ENCODE results near the gene FABP1.

The FABP1 gene

DNA sequence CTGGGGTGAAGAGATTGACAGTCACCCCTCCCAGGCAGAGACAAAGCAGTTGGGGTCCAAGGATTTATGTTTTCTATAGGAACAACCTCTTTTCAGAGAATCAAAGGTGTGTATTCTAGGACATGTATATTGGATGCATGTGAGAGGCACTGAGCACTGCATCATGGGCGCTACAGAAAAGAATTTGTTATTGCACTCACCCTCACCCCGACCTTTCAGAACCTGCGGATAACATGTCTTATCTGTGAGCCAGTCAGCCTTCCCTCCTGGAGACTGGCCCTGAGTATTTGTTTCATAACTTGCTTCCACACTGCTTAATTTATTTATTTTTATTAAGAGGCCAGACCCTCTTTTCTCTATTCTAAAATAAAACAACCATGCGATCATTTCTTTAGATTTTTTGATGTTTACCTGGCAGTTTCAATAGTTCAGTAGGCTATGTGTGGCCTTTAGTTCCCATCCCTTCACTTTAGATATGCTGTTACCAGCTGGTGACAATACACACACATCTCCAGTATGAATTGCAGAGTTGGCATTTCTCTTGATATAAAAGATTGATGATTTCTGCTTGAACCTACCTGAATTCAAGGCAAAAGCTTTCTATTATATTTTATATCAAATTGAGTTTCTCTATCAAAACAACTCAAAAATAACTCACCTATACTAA is 29.8 kb downstream of the FABP1 start (continued):
- TF ChIP-seq ZFHX2 (tag by site-specific recombination; conservative IDR thresholded peaks at IDR 0.05), result no peak

GRCh38 chr2:88097192-88097591 is 30.7 kb downstream of the FABP1 start:
- no peak for TF ChIP-seq ZNF426 (tag by site-specific recombination; IDR thresholded peaks at IDR 0.05)
- no peak for TF ChIP-seq MEIS1 (CRISPR knock-in tag; IDR thresholded peaks at IDR 0.05; ENCODE audit: borderline replicate concordance)
- no peak for TF ChIP-seq ZBTB8A (tag by site-specific recombination; IDR thresholded peaks at IDR 0.05)
- TF ChIP-seq, protein P1, sequence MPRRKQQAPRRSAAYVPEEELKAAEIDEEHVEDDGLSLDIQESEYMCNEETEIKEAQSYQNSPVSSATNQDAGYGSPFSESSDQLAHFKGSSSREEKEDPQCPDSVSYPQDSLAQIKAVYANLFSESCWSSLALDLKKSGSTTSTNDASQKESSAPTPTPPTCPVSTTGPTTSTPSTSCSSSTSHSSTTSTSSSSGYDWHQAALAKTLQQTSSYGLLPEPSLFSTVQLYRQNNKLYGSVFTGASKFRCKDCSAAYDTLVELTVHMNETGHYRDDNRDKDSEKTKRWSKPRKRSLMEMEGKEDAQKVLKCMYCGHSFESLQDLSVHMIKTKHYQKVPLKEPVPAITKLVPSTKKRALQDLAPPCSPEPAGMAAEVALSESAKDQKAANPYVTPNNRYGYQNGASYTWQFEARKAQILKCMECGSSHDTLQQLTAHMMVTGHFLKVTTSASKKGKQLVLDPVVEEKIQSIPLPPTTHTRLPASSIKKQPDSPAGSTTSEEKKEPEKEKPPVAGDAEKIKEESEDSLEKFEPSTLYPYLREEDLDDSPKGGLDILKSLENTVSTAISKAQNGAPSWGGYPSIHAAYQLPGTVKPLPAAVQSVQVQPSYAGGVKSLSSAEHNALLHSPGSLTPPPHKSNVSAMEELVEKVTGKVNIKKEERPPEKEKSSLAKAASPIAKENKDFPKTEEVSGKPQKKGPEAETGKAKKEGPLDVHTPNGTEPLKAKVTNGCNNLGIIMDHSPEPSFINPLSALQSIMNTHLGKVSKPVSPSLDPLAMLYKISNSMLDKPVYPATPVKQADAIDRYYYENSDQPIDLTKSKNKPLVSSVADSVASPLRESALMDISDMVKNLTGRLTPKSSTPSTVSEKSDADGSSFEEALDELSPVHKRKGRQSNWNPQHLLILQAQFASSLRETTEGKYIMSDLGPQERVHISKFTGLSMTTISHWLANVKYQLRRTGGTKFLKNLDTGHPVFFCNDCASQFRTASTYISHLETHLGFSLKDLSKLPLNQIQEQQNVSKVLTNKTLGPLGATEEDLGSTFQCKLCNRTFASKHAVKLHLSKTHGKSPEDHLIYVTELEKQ (tag by site-specific recombination; IDR thresholded peaks at IDR 0.05; ENCODE audit: borderline replicate concordance), result no peak
- ChIA-PET POLR2A (no interaction called here), CTCF (interaction anchor here (1.9 kb wide), 1 partner anchor 37 kb away, joined by 8 read pairs; no protein-coding TSS in a partner anchor)

GRCh38 chr2:88096708-88097107 is 31.2 kb downstream of the FABP1 start:
- H3K4me3 ChIP-seq (ENCODE audit: low read depth, low read length), result no peak overlapping the region
- H3K27ac ChIP-seq (ENCODE audit: extremely low read depth, low read depth, low read length), result no peak overlapping the region
- no peaks in the 10 kb centered on the region for H3K9me3 ChIP-seq (ENCODE audit: control insufficient read depth, insufficient read depth, low read depth, low read length)
- ChIA-PET POLR2A (no interaction called here), CTCF (interaction anchor here (1.9 kb wide), 1 partner anchor 36 kb away, joined by 8 read pairs; no protein-coding TSS in a partner anchor)
- no peak for TF ChIP-seq ZNF488 (tag by site-specific recombination; IDR thresholded peaks at IDR 0.05)
- TF ChIP-seq ZSCAN4 (tag by site-specific recombination; IDR thresholded peaks at IDR 0.05), result no peak
- no peak for TF ChIP-seq ZNF548 (tag by site-specific recombination; IDR thresholded peaks at IDR 0.05)
- TF ChIP-seq, protein P2, sequence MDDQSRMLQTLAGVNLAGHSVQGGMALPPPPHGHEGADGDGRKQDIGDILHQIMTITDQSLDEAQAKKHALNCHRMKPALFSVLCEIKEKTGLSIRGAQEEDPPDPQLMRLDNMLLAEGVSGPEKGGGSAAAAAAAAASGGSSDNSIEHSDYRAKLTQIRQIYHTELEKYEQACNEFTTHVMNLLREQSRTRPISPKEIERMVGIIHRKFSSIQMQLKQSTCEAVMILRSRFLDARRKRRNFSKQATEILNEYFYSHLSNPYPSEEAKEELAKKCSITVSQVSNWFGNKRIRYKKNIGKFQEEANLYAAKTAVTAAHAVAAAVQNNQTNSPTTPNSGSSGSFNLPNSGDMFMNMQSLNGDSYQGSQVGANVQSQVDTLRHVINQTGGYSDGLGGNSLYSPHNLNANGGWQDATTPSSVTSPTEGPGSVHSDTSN (CRISPR knock-in tag; IDR thresholded peaks at IDR 0.05), result no peak
- no peak for TF ChIP-seq ZNF48 (tag by site-specific recombination; IDR thresholded peaks at IDR 0.05)
- TF ChIP-seq FEZF1 (tag by site-specific recombination; IDR thresholded peaks at IDR 0.05), result no peak
- H3K4me1 ChIP-seq (ENCODE audit: control insufficient read depth, insufficient read depth, low read length), result no peaks in the 10 kb centered on the region
- H3K36me3 ChIP-seq (ENCODE audit: control insufficient read depth in 2 of 2, insufficient read depth in 1 of 2, low read length in 2 of 2), result no peaks in the 10 kb centered on the region

More at GRCh38 chr2:88097192-88097591, 30.7 kb downstream of the FABP1 start:
- no peaks in the 10 kb centered on the region for H3K9me3 ChIP-seq (ENCODE audit: control insufficient read depth, insufficient read depth, low read depth, low read length)
- H3K27ac ChIP-seq (ENCODE audit: extremely low read depth, low read depth, low read length), result no peak overlapping the region
- no peak overlapping the region for H3K4me3 ChIP-seq (ENCODE audit: low read depth, low read length)
- H3K36me3 ChIP-seq (ENCODE audit: control insufficient read depth in 2 of 2, insufficient read depth in 1 of 2, low read length in 2 of 2), result no peaks in the 10 kb centered on the region
- H3K4me1 ChIP-seq (ENCODE audit: control insufficient read depth, insufficient read depth, low read length), result no peaks in the 10 kb centered on the region

DNA sequence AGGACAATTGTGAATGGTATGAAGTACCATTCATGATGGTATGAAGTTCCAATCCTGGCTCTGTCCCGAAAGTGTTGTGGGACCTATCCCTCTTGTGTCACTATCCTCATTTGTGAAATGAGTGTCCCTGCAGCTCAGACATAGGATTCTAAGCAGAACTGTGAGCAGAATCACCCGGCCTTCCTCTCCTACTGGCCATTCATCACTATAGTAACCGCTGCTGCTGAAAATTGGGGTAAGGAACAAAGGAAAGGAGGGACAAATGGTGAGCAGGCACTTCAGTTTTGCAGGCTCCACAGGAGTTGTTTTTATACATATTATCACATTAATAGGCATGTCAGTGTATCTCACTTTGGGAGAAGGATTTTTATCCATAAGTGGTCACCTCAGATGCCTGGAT is 32.8 kb downstream of the FABP1 start:
- Histone ChIP-seq H3K4me1 (ENCODE audit: control insufficient read depth, insufficient read depth, low read length) (no peaks in the 10 kb centered on the region), H3K27ac (ENCODE audit: extremely low read depth, low read depth, low read length) (no peak overlapping the region), H3K9me3 (ENCODE audit: control insufficient read depth, insufficient read depth, low read depth, low read length) (no peaks in the 10 kb centered on the region), H3K36me3 (ENCODE audit: control insufficient read depth in 2 of 2, insufficient read depth in 1 of 2, low read length in 2 of 2) (no peaks in the 10 kb centered on the region), H3K4me3 (ENCODE audit: low read depth, low read length) (no peak overlapping the region)
- ChIA-PET POLR2A (no interaction called here), CTCF (no interaction called here)
- TF ChIP-seq ZNF280D (tag by site-specific recombination; IDR thresholded peaks at IDR 0.05) (no peak), TRIM28 (IDR thresholded peaks at IDR 0.05; ENCODE audit: borderline replicate concordance, low read length) (no peak), ZNF140 (tag by site-specific recombination; IDR thresholded peaks at IDR 0.05) (no peak), MYNN (tag by site-specific recombination; IDR thresholded peaks at IDR 0.05; ENCODE audit: borderline replicate concordance) (no peak), ZNF560 (tag by site-specific recombination; IDR thresholded peaks at IDR 0.05; ENCODE audit: borderline replicate concordance) (no peak), ZNF184 (tag by site-specific recombination; IDR thresholded peaks at IDR 0.05) (no peak), YY2 (tag by site-specific recombination; IDR thresholded peaks at IDR 0.05) (no peak), FEZF1 (tag by site-specific recombination; IDR thresholded peaks at IDR 0.05) (no peak), ZFP37 (tag by site-specific recombination; IDR thresholded peaks at IDR 0.05) (no peak), RBAK (tag by site-specific recombination; IDR thresholded peaks at IDR 0.05) (no peak)
